ENCODE measurements around the gene SIPA1L3. TPM values are rescaled to one million over a fixed set of nuclear protein-coding genes. Genes with fewer than 3 reads are reported as not detected.

The SIPA1L3 gene
- total and polyA plus RNA-seq, 2 of the 13 experiments (the other 11 are each of a cell fraction or from before 2014, with no cell fraction given) = 5.5 to 7.7 TPM

DNA sequence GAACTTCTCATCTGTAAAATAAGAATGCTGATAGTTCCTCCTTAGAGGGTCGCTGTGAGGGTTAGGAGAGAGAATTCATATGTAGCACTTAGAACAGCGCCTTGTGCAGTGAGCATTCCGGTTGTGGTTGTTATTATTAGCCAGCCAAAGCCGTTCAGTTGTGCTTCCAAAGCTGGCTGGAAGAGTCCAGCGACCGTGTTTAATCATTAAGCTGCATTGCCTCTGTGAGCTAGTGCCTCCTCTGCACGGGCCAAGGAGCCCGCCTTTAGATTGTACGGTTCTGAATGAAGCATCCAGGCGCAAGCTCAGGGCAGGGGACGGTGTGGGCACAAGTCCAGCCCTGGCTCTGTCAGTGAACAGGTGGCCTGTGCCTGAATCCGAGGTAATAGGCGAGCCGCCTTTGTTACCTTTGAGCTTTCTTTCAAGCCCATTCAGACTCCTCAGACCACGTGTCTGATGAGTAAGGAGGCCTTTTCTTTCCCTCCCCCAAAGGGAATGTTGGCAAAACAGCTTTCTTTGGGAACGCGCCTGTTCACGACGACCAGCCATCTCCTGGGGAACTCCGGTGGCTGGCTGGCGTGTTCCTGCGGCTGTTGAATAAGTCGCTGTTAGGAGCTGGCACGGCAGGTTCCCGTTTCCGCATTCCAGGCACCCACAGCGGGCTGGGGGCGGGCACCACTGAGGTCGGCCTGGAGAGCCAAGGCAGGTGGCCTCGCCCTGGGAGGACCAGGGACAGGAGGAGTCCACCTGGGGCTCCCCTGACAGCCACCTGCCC is 25.1 kb downstream of the SIPA1L3 start (continued):
- no peak for TF ChIP-seq CEBPG (CRISPR knock-in tag; IDR thresholded peaks at IDR 0.05)
- TF ChIP-seq SCMH1 (CRISPR knock-in tag; IDR thresholded peaks at IDR 0.05; ENCODE audit: borderline replicate concordance) = no peak
- no peak for TF ChIP-seq FOXK2 (IDR thresholded peaks at IDR 0.05)
- TF ChIP-seq NR2F1 (CRISPR knock-in tag; IDR thresholded peaks at IDR 0.05) = no peak
- no peak for TF ChIP-seq SAFB2 (CRISPR knock-in tag; IDR thresholded peaks at IDR 0.05; ENCODE audit: borderline replicate concordance, low read depth)
- TF ChIP-seq, protein P1, sequence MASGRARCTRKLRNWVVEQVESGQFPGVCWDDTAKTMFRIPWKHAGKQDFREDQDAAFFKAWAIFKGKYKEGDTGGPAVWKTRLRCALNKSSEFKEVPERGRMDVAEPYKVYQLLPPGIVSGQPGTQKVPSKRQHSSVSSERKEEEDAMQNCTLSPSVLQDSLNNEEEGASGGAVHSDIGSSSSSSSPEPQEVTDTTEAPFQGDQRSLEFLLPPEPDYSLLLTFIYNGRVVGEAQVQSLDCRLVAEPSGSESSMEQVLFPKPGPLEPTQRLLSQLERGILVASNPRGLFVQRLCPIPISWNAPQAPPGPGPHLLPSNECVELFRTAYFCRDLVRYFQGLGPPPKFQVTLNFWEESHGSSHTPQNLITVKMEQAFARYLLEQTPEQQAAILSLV (CRISPR knock-in tag; IDR thresholded peaks at IDR 0.05; ENCODE audit: borderline replicate concordance) = 0 out of 2 replicates have a peak, but pooled peaks have one; percentile 58
- TF ChIP-seq, protein P2, sequence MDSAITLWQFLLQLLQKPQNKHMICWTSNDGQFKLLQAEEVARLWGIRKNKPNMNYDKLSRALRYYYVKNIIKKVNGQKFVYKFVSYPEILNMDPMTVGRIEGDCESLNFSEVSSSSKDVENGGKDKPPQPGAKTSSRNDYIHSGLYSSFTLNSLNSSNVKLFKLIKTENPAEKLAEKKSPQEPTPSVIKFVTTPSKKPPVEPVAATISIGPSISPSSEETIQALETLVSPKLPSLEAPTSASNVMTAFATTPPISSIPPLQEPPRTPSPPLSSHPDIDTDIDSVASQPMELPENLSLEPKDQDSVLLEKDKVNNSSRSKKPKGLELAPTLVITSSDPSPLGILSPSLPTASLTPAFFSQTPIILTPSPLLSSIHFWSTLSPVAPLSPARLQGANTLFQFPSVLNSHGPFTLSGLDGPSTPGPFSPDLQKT (CRISPR knock-in tag; IDR thresholded peaks at IDR 0.05; ENCODE audit: borderline replicate concordance) = no peak
- no peak for TF ChIP-seq XRCC5 (optimal IDR thresholded peaks at IDR 0.05; ENCODE audit: low read length)
- peak; percentile 40; the same call in 1 of the 2 replicates for TF ChIP-seq ZSCAN21 (CRISPR knock-in tag; IDR thresholded peaks at IDR 0.05; ENCODE audit: borderline replicate concordance)
- TF ChIP-seq, protein P3, sequence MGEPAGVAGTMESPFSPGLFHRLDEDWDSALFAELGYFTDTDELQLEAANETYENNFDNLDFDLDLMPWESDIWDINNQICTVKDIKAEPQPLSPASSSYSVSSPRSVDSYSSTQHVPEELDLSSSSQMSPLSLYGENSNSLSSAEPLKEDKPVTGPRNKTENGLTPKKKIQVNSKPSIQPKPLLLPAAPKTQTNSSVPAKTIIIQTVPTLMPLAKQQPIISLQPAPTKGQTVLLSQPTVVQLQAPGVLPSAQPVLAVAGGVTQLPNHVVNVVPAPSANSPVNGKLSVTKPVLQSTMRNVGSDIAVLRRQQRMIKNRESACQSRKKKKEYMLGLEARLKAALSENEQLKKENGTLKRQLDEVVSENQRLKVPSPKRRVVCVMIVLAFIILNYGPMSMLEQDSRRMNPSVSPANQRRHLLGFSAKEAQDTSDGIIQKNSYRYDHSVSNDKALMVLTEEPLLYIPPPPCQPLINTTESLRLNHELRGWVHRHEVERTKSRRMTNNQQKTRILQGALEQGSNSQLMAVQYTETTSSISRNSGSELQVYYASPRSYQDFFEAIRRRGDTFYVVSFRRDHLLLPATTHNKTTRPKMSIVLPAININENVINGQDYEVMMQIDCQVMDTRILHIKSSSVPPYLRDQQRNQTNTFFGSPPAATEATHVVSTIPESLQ (CRISPR knock-in tag; conservative IDR thresholded peaks at IDR 0.05) = no peak
- TF ChIP-seq ZNF772 (CRISPR knock-in tag; IDR thresholded peaks at IDR 0.05) = peak; percentile 67; the same call in 1 of the 2 replicates
- TF ChIP-seq, protein P4, sequence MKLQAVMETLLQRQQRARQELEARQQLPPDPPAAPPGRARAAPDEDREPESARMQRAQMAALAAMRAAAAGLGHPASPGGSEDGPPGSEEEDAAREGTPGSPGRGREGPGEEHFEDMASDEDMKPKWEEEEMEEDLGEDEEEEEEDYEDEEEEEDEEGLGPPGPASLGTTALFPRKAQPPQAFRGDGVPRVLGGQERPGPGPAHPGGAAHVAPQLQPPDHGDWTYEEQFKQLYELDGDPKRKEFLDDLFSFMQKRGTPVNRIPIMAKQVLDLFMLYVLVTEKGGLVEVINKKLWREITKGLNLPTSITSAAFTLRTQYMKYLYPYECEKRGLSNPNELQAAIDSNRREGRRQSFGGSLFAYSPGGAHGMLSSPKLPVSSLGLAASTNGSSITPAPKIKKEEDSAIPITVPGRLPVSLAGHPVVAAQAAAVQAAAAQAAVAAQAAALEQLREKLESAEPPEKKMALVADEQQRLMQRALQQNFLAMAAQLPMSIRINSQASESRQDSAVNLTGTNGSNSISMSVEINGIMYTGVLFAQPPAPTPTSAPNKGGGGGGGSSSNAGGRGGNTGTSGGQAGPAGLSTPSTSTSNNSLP (IDR thresholded peaks at IDR 0.05; ENCODE audit: low read depth, low read length) = no peak
- TF ChIP-seq, protein P5, sequence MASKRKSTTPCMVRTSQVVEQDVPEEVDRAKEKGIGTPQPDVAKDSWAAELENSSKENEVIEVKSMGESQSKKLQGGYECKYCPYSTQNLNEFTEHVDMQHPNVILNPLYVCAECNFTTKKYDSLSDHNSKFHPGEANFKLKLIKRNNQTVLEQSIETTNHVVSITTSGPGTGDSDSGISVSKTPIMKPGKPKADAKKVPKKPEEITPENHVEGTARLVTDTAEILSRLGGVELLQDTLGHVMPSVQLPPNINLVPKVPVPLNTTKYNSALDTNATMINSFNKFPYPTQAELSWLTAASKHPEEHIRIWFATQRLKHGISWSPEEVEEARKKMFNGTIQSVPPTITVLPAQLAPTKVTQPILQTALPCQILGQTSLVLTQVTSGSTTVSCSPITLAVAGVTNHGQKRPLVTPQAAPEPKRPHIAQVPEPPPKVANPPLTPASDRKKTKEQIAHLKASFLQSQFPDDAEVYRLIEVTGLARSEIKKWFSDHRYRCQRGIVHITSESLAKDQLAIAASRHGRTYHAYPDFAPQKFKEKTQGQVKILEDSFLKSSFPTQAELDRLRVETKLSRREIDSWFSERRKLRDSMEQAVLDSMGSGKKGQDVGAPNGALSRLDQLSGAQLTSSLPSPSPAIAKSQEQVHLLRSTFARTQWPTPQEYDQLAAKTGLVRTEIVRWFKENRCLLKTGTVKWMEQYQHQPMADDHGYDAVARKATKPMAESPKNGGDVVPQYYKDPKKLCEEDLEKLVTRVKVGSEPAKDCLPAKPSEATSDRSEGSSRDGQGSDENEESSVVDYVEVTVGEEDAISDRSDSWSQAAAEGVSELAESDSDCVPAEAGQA (IDR thresholded peaks at IDR 0.05; ENCODE audit: low read depth) = no peak
- TF ChIP-seq, protein P5 (CRISPR knock-in tag; IDR thresholded peaks at IDR 0.05; ENCODE audit: borderline replicate concordance) = no peak
- TF ChIP-seq CENPT (CRISPR knock-in tag; IDR thresholded peaks at IDR 0.05; ENCODE audit: low read depth) = no peak
- no peak for TF ChIP-seq GTF2F1 (IDR thresholded peaks at IDR 0.05; ENCODE audit: low read length)
- TF ChIP-seq HNRNPL (IDR thresholded peaks at IDR 0.05; ENCODE audit: low read depth, low read length) = peak; percentile 93
